ENCODE measurements around the gene TTC14.

The TTC14 gene

GRCh38 chr3:180600473-180600872 lies 1.5 kb upstream of the TTC14 start:
- Histone ChIP-seq H3K4me1 (ENCODE audit: control insufficient read depth in 2 of 2, insufficient read depth in 1 of 2, low read depth in 1 of 2, low read length in 2 of 2) (peaks cover 0 to 7% of the 10 kb centered on the region in 2 donors), H3K27me3 (ENCODE audit: control insufficient read depth in 3 of 3, insufficient read depth in 3 of 3, low read depth in 1 of 3, low read length in 3 of 3) (no peaks in the 10 kb centered on the region), H2BK12ac (ENCODE audit: low read length) (no peak overlapping the region), H2AK5ac (ENCODE audit: low read depth, low read length) (no peak overlapping the region), H2AFZ (ENCODE audit: low read length) (no peak overlapping the region), H3K9me3 (replicated peaks in 1 of 2; ENCODE audit: control insufficient read depth in 2 of 2, insufficient read depth in 1 of 2, low read depth in 1 of 2, low read length in 2 of 2) (no peaks in the 10 kb centered on the region), H3K4ac (ENCODE audit: low read length) (no peak overlapping the region), H3K14ac (ENCODE audit: low read length) (no peak overlapping the region), H3K18ac (ENCODE audit: low read length) (no peak overlapping the region), H3K36me3 (replicated peaks in 1 of 2; ENCODE audit: control insufficient read depth in 2 of 2, insufficient read depth in 2 of 2, low read length in 2 of 2) (peaks cover 2 to 23% of the 10 kb centered on the region in 2 donors), H3K79me1 (ENCODE audit: low read depth, low read length) (peaks cover 5% of the 10 kb centered on the region), H3K9ac (ENCODE audit: low read depth, low read length, poor library complexity) (no peak overlapping the region), H3K27ac (replicated peaks; ENCODE audit: low read length) (no peak overlapping the region), H2BK15ac (ENCODE audit: low read length) (no peak overlapping the region), H3K23ac (ENCODE audit: low read depth, low read length, poor library complexity) (no peak overlapping the region), H2BK5ac (ENCODE audit: low read length) (no peak overlapping the region), H4K91ac (ENCODE audit: low read depth, low read length, poor library complexity) (no peak overlapping the region), H2BK120ac (ENCODE audit: low read depth, low read length) (no peak overlapping the region), H4K8ac (ENCODE audit: low read depth, low read length) (no peak overlapping the region), H3K4me2 (ENCODE audit: insufficient read depth, low read length, poor library complexity, severe bottlenecking) (no peak overlapping the region), H3K4me3 (ENCODE audit: low read length in 2 of 2) (no peak overlapping the region)
- WGBS, 2 donors (ENCODE audit: extremely low coverage in 2 of 2, insufficient read length in 2 of 2, insufficient replicate concordance in 1 of 2) = no CpG with 5 or more reads among the region's 15 CpGs
- DNase-seq (ENCODE audit: low spot score) = no peak

GRCh38 chr3:180611006-180611405 lies 9.0 kb downstream of the TTC14 start:
- Histone ChIP-seq H3K27ac (replicated peaks; ENCODE audit: low read length) (no peak overlapping the region), H2BK15ac (ENCODE audit: low read length) (no peak overlapping the region), H3K9me3 (replicated peaks in 1 of 2; ENCODE audit: control insufficient read depth in 2 of 2, insufficient read depth in 1 of 2, low read depth in 1 of 2, low read length in 2 of 2) (no peaks in the 10 kb centered on the region), H3K4me2 (ENCODE audit: insufficient read depth, low read length, poor library complexity, severe bottlenecking) (no peak overlapping the region), H3K4ac (ENCODE audit: low read length) (no peak overlapping the region), H3K36me3 (replicated peaks in 1 of 2; ENCODE audit: control insufficient read depth in 2 of 2, insufficient read depth in 2 of 2, low read length in 2 of 2) (peaks cover 12 to 87% of the 10 kb centered on the region in 2 donors), H3K27me3 (ENCODE audit: control insufficient read depth in 3 of 3, insufficient read depth in 3 of 3, low read depth in 1 of 3, low read length in 3 of 3) (no peaks in the 10 kb centered on the region), H3K23ac (ENCODE audit: low read depth, low read length, poor library complexity) (no peak overlapping the region), H3K4me3 (ENCODE audit: low read length in 2 of 2) (no peak overlapping the region), H3K9ac (ENCODE audit: low read depth, low read length, poor library complexity) (no peak overlapping the region), H4K8ac (ENCODE audit: low read depth, low read length) (no peak overlapping the region), H3K18ac (ENCODE audit: low read length) (no peak overlapping the region), H2BK5ac (ENCODE audit: low read length) (no peak overlapping the region), H3K79me1 (ENCODE audit: low read depth, low read length) (no peaks in the 10 kb centered on the region), H3K14ac (ENCODE audit: low read length) (no peak overlapping the region), H4K91ac (ENCODE audit: low read depth, low read length, poor library complexity) (no peak overlapping the region), H2AFZ (ENCODE audit: low read length) (no peak overlapping the region), H2BK120ac (ENCODE audit: low read depth, low read length) (no peak overlapping the region), H2BK12ac (ENCODE audit: low read length) (no peak overlapping the region), H2AK5ac (ENCODE audit: low read depth, low read length) (no peak overlapping the region), H3K4me1 (ENCODE audit: control insufficient read depth in 2 of 2, insufficient read depth in 1 of 2, low read depth in 1 of 2, low read length in 2 of 2) (no peaks in the 10 kb centered on the region)
- DNase-seq (ENCODE audit: low spot score) = no peak
- whole genome bisulfite sequencing, 2 donors (ENCODE audit: extremely low coverage in 2 of 2, insufficient read length in 2 of 2, insufficient replicate concordance in 1 of 2) = no CpG with 5 or more reads among the region's 1 CpG

- H3K23ac ChIP-seq (ENCODE audit: low read depth, low read length, poor library complexity) = no peak overlapping the region
- no peaks in the 10 kb centered on the region for H3K4me1 ChIP-seq (ENCODE audit: control insufficient read depth in 2 of 2, insufficient read depth in 1 of 2, low read depth in 1 of 2, low read length in 2 of 2)
- no peak overlapping the region for H3K9ac ChIP-seq (ENCODE audit: low read depth, low read length, poor library complexity)
- no peak overlapping the region for H4K91ac ChIP-seq (ENCODE audit: low read depth, low read length, poor library complexity)
- no peak overlapping the region for H2BK120ac ChIP-seq (ENCODE audit: low read depth, low read length)
- H3K36me3 ChIP-seq (replicated peaks in 1 of 2; ENCODE audit: control insufficient read depth in 2 of 2, insufficient read depth in 2 of 2, low read length in 2 of 2) = peaks cover 9 to 74% of the 10 kb centered on the region in 2 donors
- no peak overlapping the region for H2BK12ac ChIP-seq (ENCODE audit: low read length)
- H3K9me3 ChIP-seq (replicated peaks in 1 of 2; ENCODE audit: control insufficient read depth in 2 of 2, insufficient read depth in 1 of 2, low read depth in 1 of 2, low read length in 2 of 2) = no peaks in the 10 kb centered on the region
- H2BK5ac ChIP-seq (ENCODE audit: low read length) = no peak overlapping the region
- H4K8ac ChIP-seq (ENCODE audit: low read depth, low read length) = no peak overlapping the region
- no peak for DNase-seq (ENCODE audit: low spot score)
- no peak overlapping the region for H2AFZ ChIP-seq (ENCODE audit: low read length)
- H3K4me3 ChIP-seq (ENCODE audit: low read length in 2 of 2) = no peak overlapping the region
- WGBS, 2 donors (ENCODE audit: extremely low coverage in 2 of 2, insufficient read length in 2 of 2, insufficient replicate concordance in 1 of 2) = no CpG with 5 or more reads among the region's 5 CpGs
- no peak overlapping the region for H3K18ac ChIP-seq (ENCODE audit: low read length)
- H2AK5ac ChIP-seq (ENCODE audit: low read depth, low read length) = no peak overlapping the region
- no peak overlapping the region for H3K4me2 ChIP-seq (ENCODE audit: insufficient read depth, low read length, poor library complexity, severe bottlenecking)
- H2BK15ac ChIP-seq (ENCODE audit: low read length) = no peak overlapping the region
- H3K79me1 ChIP-seq (ENCODE audit: low read depth, low read length) = no peaks in the 10 kb centered on the region
- H3K27ac ChIP-seq (replicated peaks; ENCODE audit: low read length) = no peak overlapping the region
- no peak overlapping the region for H3K14ac ChIP-seq (ENCODE audit: low read length)
- H3K4ac ChIP-seq (ENCODE audit: low read length) = no peak overlapping the region
- no peaks in the 10 kb centered on the region for H3K27me3 ChIP-seq (ENCODE audit: control insufficient read depth in 3 of 3, insufficient read depth in 3 of 3, low read depth in 1 of 3, low read length in 3 of 3)
Measured at GRCh38 chr3:180612364-180612763, 10.4 kb downstream of the TTC14 start.

GRCh38 chr3:180615954-180616353 lies 14.0 kb downstream of the TTC14 start:
- no peak overlapping the region for H2BK5ac ChIP-seq (ENCODE audit: low read length)
- no peak overlapping the region for H2AFZ ChIP-seq (ENCODE audit: low read length)
- no peak overlapping the region for H3K4me3 ChIP-seq (ENCODE audit: low read length in 2 of 2)
- H3K79me1 ChIP-seq (ENCODE audit: low read depth, low read length) = no peaks in the 10 kb centered on the region
- H3K4me2 ChIP-seq (ENCODE audit: insufficient read depth, low read length, poor library complexity, severe bottlenecking) = no peak overlapping the region
- H3K9ac ChIP-seq (ENCODE audit: low read depth, low read length, poor library complexity) = no peak overlapping the region
- no peak overlapping the region for H3K27ac ChIP-seq (replicated peaks; ENCODE audit: low read length)
- H4K91ac ChIP-seq (ENCODE audit: low read depth, low read length, poor library complexity) = no peak overlapping the region
- no peak overlapping the region for H2BK15ac ChIP-seq (ENCODE audit: low read length)
- H3K9me3 ChIP-seq (replicated peaks in 1 of 2; ENCODE audit: control insufficient read depth in 2 of 2, insufficient read depth in 1 of 2, low read depth in 1 of 2, low read length in 2 of 2) = no peaks in the 10 kb centered on the region
- no peak for DNase-seq (ENCODE audit: low spot score)
- no peak overlapping the region for H3K4ac ChIP-seq (ENCODE audit: low read length)
- H2AK5ac ChIP-seq (ENCODE audit: low read depth, low read length) = no peak overlapping the region
- no peak overlapping the region for H3K23ac ChIP-seq (ENCODE audit: low read depth, low read length, poor library complexity)
- no peak overlapping the region for H4K8ac ChIP-seq (ENCODE audit: low read depth, low read length)
- no peak overlapping the region for H3K14ac ChIP-seq (ENCODE audit: low read length)
- no peak overlapping the region for H3K18ac ChIP-seq (ENCODE audit: low read length)
- no CpG with 5 or more reads among the region's 3 CpGs for WGBS, 2 donors (ENCODE audit: extremely low coverage in 2 of 2, insufficient read length in 2 of 2, insufficient replicate concordance in 1 of 2)
- H3K36me3 ChIP-seq (replicated peaks in 1 of 2; ENCODE audit: control insufficient read depth in 2 of 2, insufficient read depth in 2 of 2, low read length in 2 of 2) = peaks cover 5 to 45% of the 10 kb centered on the region in 2 donors
- no peak overlapping the region for H2BK120ac ChIP-seq (ENCODE audit: low read depth, low read length)
- no peak overlapping the region for H2BK12ac ChIP-seq (ENCODE audit: low read length)
- no peaks in the 10 kb centered on the region for H3K27me3 ChIP-seq (ENCODE audit: control insufficient read depth in 3 of 3, insufficient read depth in 3 of 3, low read depth in 1 of 3, low read length in 3 of 3)
- H3K4me1 ChIP-seq (ENCODE audit: control insufficient read depth in 2 of 2, insufficient read depth in 1 of 2, low read depth in 1 of 2, low read length in 2 of 2) = no peaks in the 10 kb centered on the region

Measured in neuronal stem cell (in vitro differentiated cells).